RWPE1 (cell line): Measurements from ENCODE around the gene APIP.

Experiments used
- CTCF ChIA-PET: fragments of 350-600 bp; sonication (Branson Sonifier 250); formaldehyde crosslinking; extraction: SDS; loops from one replicate; lab custom pipeline; 2021; lab: Yijun Ruan, JAX
- POLR2A ChIA-PET: fragments of 400-600 bp; formaldehyde crosslinking; extraction: SDS; loops from one replicate; lab custom pipeline; 2020; ENCODE audit warnings: antibody characterized with exemption; ENCODE audit not compliant: low non-redundant PET; lab: Yijun Ruan, JAX
- DNase-seq: peaks from one replicate; pipeline ENCODE4 v3.0.0; 2012; ENCODE audit warnings: low spot score
- H3K27ac ChIP-seq: fragments of 450-650 bp; 2 replicates; pipeline ENCODE4 v1.5.1; 2017
- CTCF ChIP-seq: fragments of 450-650 bp; conservative IDR thresholded peaks from 2 replicates; pipeline ENCODE4 v1.5.1; 2017; ENCODE audit warnings: low read depth, mild to moderate bottlenecking

Gene APIP

GRCh38 chr11:34940026-34940677 is 24.0 kb upstream of the APIP start:
- CTCF ChIA-PET, result interaction anchor here (0.7 kb wide), 1 partner anchor 342 kb away, joined by 3 read pairs; no protein-coding TSS in a partner anchor
- no peak for DNase-seq
- POLR2A ChIA-PET, result no interaction called here
- no peak for TF ChIP-seq CTCF
- no peak overlapping the region for H3K27ac ChIP-seq

- CTCF ChIA-PET, result no interaction called here
- POLR2A ChIA-PET, result no interaction called here
- no peak overlapping the region for H3K27ac ChIP-seq
- TF ChIP-seq CTCF, result no peak
- no peak for DNase-seq
Measured at GRCh38 chr11:34938611-34939010, 22.4 kb upstream of the APIP start.

GRCh38 chr11:34936945-34937629 is 20.9 kb upstream of the APIP start:
- H3K27ac ChIP-seq, result no peak overlapping the region
- CTCF ChIA-PET, result interaction anchor here (1.2 kb wide), 1 partner anchor 10 kb away, joined by 5 read pairs; no protein-coding TSS in a partner anchor
- POLR2A ChIA-PET, result no interaction called here
- no peak for TF ChIP-seq CTCF
- DNase-seq, result no peak

GRCh38 chr11:34929794-34930763 is 13.9 kb upstream of the APIP start:
- DNase-seq, result no peak
- POLR2A ChIA-PET, result no interaction called here
- CTCF ChIA-PET, result interaction anchor here (0.6 kb wide), 1 partner anchor 144 kb away, joined by 3 read pairs; no protein-coding TSS in a partner anchor
- no peak for TF ChIP-seq CTCF
- no peak overlapping the region for H3K27ac ChIP-seq

GRCh38 chr11:34928960-34929680 is 12.9 kb upstream of the APIP start:
- ChIA-PET POLR2A (no interaction called here), CTCF (interaction anchor here (0.6 kb wide), 1 partner anchor 143 kb away, joined by 3 read pairs; no protein-coding TSS in a partner anchor)
- no peak for DNase-seq
- H3K27ac ChIP-seq, result no peak overlapping the region
- TF ChIP-seq CTCF, result no peak
